SK-N-DZ (cell line): ENCODE measurements around the gene RAMP3.
"Not testable (repeated sequence)": the region's sequence is repeated elsewhere in the genome, so short reads cannot be mapped to it uniquely, and the experiment has no call there.

Experiments
- DNase-seq: peaks from one replicate; pipeline ENCODE4 v3.0.0-alpha.2; 2015; ENCODE audit warnings: low spot score

Gene RAMP3

GRCh38 chr7:45156516-45157272 is 897 bp upstream of the RAMP3 start:
- no peak for DNase-seq

- no peak for DNase-seq
Observed at GRCh38 chr7:45157286-45157652, 322 bp upstream of the RAMP3 start.

GRCh38 chr7:45158471-45158870 is 880 bp downstream of the RAMP3 start:
- DNase-seq, result no peak

GRCh38 chr7:45159296-45159695 is 1.7 kb downstream of the RAMP3 start:
- DNase-seq, result no peak

GRCh38 chr7:45160417-45160881 is 2.9 kb downstream of the RAMP3 start:
- no peak for DNase-seq

- DNase-seq, result no peak
Observed at GRCh38 chr7:45161138-45161537, 3.5 kb downstream of the RAMP3 start.

- DNase-seq, result no peak
Observed at GRCh38 chr7:45161842-45162241, 4.3 kb downstream of the RAMP3 start.

- no peak for DNase-seq
Observed at GRCh38 chr7:45162311-45162845, 4.8 kb downstream of the RAMP3 start.

- DNase-seq, result no peak
Observed at GRCh38 chr7:45162943-45163691, 5.5 kb downstream of the RAMP3 start.

- DNase-seq, result no peak
Observed at GRCh38 chr7:45163692-45164052, 6.1 kb downstream of the RAMP3 start.

- DNase-seq, result not testable (repeated sequence)
Observed at GRCh38 chr7:45164271-45164670, 6.7 kb downstream of the RAMP3 start.

GRCh38 chr7:45165857-45166256 is 8.3 kb downstream of the RAMP3 start:
- no peak for DNase-seq

- no peak for DNase-seq
Observed at GRCh38 chr7:45171946-45172345, 14.4 kb downstream of the RAMP3 start.

- DNase-seq, result no peak
Observed at GRCh38 chr7:45173596-45174327, 16.2 kb downstream of the RAMP3 start.

GRCh38 chr7:45174328-45174610 is 16.7 kb downstream of the RAMP3 start:
- no peak for DNase-seq

GRCh38 chr7:45174966-45175765 is 17.6 kb downstream of the RAMP3 start:
- DNase-seq, result no peak

- no peak for DNase-seq
Observed at GRCh38 chr7:45176091-45176490, 18.5 kb downstream of the RAMP3 start.

GRCh38 chr7:45176886-45177731 is 19.5 kb downstream of the RAMP3 start:
- no peak for DNase-seq

- no peak for DNase-seq
Observed at GRCh38 chr7:45177801-45178200, 20.2 kb downstream of the RAMP3 start.
